ENCODE results near the gene RASGEF1C. TPM values are rescaled to one million over a fixed set of nuclear protein-coding genes. Genes with fewer than 3 reads are reported as not detected.
A peak's percentile ranks its signal among the peaks of the same experiment; 100 is the strongest.

RASGEF1C gene
- total RNA-seq, 1 donor from 2014 or later: under 0.01 TPM

DNA sequence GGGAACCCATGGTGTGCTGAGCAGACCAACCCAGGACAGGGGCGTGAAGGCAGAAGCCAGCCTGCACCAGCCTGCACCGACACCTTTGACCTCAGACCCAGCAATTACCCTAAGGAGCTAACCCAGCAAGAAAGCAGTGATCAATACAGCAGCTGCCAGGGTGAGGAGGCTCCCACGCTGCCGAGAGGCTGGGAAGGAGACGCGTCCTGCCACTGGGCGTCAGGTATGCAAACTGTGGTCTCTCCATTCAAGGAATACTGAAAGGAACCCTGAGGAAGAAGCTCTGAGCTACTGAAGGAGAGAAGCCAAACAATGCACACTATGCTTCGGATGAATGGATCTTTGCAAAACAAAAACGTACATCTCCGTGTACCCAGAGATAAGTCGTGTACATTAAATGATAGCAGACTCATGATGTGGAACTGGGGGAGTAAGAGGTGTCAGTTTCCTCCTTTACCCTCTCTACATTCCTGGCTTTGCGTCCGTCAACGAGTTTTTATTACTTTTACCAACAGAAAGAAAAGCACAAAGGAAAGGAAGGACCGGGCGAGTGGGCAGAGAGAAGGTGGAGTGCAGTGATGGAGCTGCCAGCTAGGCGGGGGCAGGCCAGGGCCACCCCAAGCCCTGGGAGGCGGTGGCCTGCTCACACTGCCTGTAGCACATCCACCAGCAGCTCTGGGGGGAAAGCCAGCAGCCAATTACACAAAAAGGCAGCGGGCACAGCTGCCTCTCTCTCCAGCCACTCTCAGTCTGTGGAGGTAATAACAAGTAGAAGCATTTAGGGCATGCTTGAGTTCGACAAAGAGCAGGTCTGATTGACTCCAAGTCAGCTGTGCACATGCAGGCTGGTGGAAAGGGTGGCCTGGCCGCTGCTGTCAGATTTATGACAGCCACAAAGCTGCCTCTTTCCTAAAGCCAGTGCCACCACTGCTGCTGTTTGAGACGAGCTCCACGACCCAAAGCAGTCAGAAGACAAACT lies 29.3 kb downstream of the RASGEF1C start:
- no peak for DNase-seq (ENCODE audit: low read depth in 2 of 2)

DNA sequence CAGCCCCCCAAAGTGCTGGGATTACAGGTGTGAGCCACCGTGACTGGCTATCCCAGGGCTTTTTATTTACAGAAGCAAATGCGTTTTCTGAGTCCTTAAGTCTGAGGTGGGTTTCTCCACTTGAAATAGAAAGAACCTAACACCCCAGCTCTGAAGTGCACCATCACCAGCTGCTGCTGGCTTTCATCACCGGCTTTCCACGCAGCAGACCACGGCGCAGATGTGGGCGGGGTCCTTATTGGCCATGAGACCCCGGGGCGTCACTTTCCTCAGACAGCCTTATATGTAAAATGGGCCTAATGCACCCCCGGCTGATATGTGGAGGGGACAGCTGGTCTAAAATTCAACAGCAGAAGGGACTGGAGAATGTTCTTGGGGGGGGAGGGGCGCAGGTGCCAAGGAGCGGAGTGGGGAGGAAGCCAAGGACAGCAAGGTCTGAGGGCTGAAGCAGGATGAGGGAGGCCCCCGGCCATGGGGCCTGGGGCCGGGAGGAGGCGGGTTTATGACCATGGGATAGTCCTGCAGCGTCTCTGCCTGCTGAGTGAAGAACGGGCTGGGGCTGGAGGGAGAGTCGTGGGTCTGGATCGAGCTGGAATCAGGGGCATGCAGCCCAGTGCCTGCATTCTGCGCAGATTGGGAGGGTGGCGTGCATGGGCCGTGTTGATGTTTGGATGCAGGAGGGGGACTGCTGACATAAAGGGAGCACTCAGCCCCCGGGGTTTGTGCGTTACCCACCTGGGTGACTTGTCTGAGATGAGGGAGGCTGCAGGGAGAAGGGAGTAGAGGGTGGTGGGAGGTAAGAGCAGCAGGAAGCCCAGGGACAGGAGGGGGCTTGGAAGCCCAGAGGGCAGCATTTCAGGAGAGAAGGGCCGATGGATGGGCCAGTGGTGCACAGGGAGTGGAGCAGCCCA lies 30.2 kb downstream of the RASGEF1C start:
- DNase-seq (ENCODE audit: low read depth in 2 of 2): no peak

GRCh38 chr5:180176191-180176590 lies 32.8 kb downstream of the RASGEF1C start:
- no peak for DNase-seq (ENCODE audit: low read depth in 2 of 2)

- DNase-seq (ENCODE audit: low read depth in 2 of 2): no peak
Measured at GRCh38 chr5:180175015-180175431, 34.0 kb downstream of the RASGEF1C start.

DNA sequence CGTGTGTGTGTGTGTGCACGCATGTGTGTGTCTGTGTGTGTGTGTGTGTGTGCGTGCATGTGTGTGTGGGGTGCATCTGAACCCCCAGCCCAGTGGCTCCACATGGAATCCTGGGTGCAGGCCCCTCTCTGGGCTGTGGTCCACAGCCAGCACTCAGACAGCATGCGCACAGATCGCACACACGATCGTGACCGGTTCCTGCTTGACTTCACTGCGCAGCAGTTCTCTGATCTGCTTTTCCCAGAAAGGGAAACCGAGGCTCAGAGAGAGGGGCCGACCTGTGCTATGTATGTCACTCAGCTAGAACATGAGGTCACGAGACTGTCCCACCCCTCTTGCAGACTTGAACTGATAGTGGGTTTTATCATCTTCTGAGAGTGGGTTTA lies 34.4 kb downstream of the RASGEF1C start:
- no peak for DNase-seq (ENCODE audit: low read depth in 2 of 2)

DNA sequence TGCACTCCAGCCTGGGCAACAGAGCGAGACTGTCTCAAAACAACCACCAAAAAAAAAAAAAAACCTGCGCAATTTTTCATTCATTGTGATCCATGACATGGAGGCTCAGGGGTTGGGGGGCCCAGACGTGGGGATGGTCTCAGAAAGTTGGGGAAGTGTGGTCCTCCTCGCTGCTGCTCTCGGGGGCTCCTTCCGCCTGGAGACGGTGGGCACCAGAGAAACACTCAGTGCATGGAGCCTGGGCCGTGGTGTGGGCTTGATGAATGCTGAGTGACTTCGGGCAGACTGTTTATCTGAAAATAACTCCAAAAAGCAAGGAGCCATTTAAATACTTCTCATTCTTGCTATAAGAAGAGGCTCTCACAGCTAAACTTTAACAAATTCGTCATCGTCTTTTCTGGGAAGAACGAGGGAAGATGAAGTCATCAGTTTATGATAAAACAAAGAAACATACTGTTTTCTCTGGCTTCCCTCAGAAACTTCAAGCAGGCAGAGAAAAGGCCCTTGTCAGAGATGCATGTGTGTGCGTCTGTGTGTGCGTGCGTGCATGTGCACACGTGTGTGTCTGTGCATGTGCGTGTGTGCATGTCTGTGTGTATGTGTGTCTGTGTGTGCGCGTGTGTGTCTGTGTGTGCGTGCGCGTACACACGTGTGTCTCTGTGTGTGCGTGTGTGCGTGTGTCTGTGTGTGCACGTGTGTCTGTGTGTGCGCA lies 35.0 kb downstream of the RASGEF1C start:
- peak in 1 of 2 donors; percentile 8 for DNase-seq (ENCODE audit: low read depth in 2 of 2)

GRCh38 chr5:180173198-180173544 lies 35.8 kb downstream of the RASGEF1C start:
- no peak for DNase-seq (ENCODE audit: low read depth in 2 of 2)

- DNase-seq (ENCODE audit: low read depth in 2 of 2): no peak
Measured at GRCh38 chr5:180172447-180173197, 36.4 kb downstream of the RASGEF1C start.

- no peak for DNase-seq (ENCODE audit: low read depth in 2 of 2)
Measured at GRCh38 chr5:180171568-180172094, 37.4 kb downstream of the RASGEF1C start.

- DNase-seq (ENCODE audit: low read depth in 2 of 2): no peak
Measured at GRCh38 chr5:180170810-180171567, 38.0 kb downstream of the RASGEF1C start.

DNA sequence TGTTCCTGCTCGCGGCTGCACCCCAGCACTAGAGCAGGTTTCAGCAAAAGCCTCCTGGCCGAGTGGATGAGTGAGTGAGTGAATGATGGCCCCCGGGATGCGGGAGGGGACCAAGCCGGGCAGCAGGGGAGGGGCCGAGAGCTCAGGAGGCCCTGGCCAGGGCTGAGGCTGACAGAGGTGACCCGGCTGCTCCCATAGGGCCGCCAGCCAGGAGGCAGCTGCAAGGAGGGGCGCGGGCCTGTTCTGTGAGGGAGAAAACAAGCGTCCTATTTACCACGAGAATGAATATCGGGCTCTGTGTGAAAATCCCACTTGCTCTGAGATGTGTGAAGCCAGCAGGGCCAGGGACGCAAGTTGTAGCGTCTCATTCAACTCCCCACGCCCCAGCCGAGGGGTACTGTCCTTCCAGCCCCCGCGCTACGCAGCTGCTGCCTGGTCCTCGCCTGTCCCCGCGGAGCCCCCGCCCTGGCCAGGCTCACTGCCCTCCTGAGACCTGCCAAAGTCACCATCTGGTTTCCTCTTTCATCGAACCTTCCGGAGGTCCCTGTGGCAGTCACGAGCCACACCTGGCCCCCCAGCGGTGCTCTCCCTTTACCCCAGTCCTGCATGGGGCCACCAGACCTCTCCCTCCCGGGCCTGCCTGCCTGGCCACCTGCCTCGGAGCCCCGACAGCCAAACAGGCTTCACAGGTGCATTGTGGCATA lies 38.8 kb downstream of the RASGEF1C start:
- DNase-seq (ENCODE audit: low read depth in 2 of 2): no peak

GRCh38 chr5:180169248-180170105 lies 39.5 kb downstream of the RASGEF1C start:
- DNase-seq (ENCODE audit: low read depth in 2 of 2): no peak

DNA sequence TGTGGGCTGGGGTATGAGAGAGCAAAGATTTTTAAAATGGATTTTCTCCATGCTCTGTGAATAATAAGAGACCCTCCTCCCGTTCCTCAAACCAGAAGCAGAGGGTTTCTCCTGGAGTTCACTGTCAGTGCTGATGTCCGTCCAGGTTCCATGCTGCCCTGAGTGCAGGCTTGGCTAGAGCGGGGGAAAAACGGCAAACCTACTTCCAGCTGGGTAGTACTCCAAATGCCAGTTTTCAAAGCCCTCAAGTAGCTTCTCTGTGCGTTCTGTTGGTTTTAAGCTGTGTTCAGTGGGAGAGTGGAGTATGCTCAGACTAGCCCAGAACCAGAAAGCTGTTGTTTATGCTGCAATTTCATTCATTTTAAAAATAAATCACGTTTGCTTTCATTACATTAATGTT lies 40.3 kb downstream of the RASGEF1C start:
- DNase-seq (ENCODE audit: low read depth in 2 of 2): no peak

DNA sequence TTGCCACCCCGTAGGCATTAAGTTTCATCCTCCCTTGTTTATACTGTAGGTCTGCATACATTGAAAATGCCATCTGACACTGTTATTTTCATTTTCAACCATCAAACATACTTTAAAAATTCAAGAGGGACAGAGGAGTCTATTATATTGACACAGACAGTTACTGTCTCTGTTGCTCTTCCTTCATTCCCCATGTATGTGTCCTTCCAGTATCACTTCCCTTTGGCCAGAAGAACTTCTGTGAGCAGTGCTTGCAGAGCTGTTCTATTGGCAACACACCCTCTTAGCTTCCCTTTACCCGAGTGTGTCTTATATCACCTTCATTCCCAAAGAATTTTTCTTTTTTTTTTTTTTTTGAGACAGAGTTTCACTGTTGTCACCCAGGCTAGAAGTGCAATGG lies 42.8 kb downstream of the RASGEF1C start:
- no peak for DNase-seq (ENCODE audit: low read depth in 2 of 2)

- DNase-seq (ENCODE audit: low read depth in 2 of 2): no peak
Measured at GRCh38 chr5:180162304-180162661, 46.7 kb downstream of the RASGEF1C start.

GRCh38 chr5:180161420-180162303 lies 47.3 kb downstream of the RASGEF1C start:
- peak in 1 of 2 donors; percentile 23 for DNase-seq (ENCODE audit: low read depth in 2 of 2)

GRCh38 chr5:180160789-180161188 lies 48.2 kb downstream of the RASGEF1C start:
- DNase-seq (ENCODE audit: low read depth in 2 of 2): no peak
